ELF-1 (cell line): ENCODE results near the gene HORMAD1.
"Not testable (repeated sequence)": the region's sequence is repeated elsewhere in the genome, so short reads cannot be mapped to it uniquely, and the experiment has no call there.

Source experiments
- DNase-seq: peaks from one replicate; pipeline ENCODE4 v3.0.0-alpha.2; 2016; ENCODE audit warnings: low read depth, low spot score

The HORMAD1 gene, protein sequence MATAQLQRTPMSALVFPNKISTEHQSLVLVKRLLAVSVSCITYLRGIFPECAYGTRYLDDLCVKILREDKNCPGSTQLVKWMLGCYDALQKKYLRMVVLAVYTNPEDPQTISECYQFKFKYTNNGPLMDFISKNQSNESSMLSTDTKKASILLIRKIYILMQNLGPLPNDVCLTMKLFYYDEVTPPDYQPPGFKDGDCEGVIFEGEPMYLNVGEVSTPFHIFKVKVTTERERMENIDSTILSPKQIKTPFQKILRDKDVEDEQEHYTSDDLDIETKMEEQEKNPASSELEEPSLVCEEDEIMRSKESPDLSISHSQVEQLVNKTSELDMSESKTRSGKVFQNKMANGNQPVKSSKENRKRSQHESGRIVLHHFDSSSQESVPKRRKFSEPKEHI

DNA sequence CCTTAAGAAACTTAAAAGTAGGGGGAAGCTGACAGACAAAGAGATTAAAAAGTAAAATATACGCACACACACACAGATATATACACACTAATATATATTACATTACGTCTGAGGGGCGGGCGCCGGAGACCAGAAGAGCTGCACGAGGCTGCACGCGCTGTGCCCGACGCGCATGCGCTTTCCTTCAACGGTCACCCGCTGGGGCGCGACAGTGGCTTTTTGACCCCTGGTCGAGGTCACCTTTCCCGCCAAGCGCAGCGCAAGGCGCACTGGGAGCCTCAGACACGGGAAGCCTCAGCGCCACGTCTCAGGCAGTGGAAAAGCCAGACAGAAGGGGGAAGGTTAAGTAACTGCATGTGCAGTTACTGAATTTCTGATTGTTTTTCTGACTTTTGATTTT, at the start of gene HORMAD1:
Gene HORMAD1, minus strand, starts transcription at position 193 of the 400 bp plus-strand sequence. CDS start 1,390 bp downstream, outside the sequence.
- DNase-seq: no peak

DNA sequence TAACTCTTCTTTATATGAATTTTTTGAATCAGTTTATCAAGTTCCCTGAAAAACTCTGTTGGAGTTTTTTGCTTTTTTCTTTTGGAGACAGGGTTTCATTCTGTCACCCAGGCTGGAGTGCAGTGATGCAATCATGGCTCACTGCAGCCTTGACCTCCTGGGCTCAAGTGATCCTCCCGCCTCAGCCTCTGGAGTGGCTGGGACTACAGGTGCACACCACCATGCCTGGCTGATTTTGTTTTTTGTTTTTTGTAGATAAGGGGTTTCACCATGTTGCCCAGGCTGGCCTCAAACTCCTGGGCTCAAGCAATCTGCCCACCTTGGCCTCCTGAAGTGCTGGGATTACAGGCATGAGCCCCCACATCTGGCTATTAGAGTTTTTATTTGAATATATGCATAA, 47.0 kb upstream of the HORMAD1 start:
- DNase-seq: not testable (repeated sequence)

DNA sequence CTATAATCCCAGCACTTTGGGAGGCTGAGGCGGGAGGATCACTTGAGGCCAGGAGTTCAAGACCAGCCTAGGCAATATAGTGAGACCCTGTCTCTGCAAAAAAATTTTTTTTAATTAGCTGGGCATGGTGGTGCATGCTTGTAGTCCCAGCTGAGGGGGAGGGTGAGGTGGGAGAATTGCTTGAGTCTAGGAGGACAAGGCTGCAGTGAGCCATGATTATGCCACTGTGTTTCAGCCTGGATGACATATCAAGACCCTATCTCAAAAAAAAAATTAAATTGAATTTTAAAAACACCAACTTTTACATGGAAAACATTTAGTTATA, 45.2 kb upstream of the HORMAD1 start:
- DNase-seq: not testable (repeated sequence)

DNA sequence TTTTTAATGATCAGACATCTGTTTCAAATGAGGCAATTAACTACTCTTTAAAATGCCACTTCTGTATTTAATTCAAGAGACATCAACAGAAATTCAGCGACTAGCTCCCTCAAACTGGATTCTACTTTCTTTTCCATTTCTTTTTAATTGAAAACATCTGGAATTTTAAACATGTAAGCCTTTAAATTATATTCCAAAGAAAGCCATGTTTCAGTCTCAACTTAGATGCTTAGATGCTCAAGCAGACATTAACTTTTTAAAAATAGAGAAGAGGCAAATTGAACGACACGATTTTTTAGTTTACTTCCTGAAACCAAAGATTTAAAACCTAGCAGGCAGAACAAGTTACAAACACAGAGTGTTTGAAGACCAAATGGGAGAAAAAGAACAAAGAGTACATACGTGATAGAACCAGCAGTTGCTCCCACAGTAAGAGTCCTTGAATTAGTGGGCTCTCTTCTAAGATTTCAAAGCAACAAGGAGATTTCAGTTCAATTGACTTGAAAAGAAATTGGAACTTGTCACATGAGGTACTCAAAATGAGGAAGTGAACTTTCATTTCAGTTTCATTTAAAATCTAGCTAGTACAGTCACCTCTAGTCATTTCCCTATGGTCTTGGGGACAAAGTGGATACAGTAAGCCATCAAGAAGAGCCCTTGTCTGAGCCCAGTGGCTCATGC, 44.7 kb upstream of the HORMAD1 start, which contains the start of gene CTSS:
Gene CTSS, minus strand, starts transcription at position 483 of the 681 bp plus-strand sequence. CDS start 1,015 bp downstream, outside the sequence.
- DNase-seq: no peak

DNA sequence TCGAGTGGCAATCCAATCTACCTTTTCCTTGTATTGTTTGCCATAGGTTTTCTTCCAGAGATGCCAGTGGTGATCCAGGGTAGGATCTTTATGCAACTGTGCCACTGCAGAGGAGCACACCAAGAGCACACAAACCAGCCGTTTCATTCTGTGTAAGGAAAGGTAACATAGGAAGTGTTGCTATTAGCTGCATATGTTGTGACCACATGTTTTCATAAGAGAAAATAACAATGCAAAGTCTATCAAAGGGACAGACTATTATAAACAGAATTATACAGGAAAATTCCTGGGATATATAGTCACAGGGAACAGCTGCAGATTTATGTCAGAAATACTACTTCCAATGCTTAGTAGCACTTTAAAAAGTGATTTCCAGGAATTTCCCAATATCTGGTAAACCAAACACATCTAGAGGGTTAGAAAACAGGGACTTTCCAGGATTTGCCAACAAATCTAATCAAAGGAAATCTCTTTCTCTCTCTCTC, 44.0 kb upstream of the HORMAD1 start:
- no peak for DNase-seq

DNA sequence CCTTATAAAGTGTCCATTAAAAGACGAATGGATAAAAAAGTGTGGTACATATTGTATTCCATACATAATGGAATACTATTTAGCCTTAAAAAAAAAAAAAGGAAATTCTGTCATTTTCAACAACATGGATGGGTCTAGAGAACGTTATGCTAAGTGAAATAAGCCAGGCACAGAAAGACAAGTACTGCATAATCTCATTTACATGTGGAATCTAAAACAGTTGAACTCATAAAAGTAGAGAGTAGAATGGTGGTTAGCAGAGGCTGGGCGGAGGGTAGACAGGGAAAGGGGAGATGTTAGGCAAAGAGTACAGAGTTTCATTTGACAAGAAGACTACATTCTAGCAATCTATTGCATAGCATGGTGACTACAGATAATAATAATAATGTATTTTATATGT, 42.3 kb upstream of the HORMAD1 start:
- DNase-seq: no peak

DNA sequence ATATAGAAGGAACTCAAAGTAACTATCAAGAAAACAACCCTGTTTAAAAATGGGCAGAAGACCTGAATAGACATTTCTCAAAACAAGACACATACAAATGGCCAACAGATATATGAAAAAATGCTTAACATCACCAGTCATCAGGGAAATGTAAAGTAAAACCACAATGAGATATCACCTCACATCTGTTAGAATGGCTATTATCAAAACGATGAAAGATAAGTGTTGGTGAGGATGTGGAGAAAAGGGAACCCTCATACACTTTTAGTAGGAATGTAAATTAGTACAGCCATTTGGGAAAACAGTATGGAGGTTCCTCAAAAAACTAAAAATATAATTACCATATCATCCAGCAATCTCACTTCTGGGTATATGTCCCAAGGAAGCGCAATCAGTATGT, 41.9 kb upstream of the HORMAD1 start:
- DNase-seq: no peak

DNA sequence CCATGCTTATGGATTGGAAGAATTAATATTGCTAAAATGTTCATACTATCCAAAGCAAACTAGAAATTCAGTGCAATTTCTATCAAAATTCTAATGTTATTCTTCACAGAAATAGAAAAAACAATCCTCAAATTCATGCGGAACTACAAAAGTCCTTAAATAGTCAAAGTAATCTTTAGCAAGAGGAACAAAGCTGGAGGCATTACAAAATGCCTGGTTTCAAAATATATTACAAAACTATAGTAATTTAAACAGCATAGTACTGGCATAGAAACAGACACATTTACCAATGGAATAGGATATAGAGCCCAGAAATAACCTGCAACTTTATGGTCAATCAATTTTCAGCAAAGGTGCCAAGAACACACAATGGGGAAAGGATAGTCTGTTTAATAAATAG, 41.1 kb upstream of the HORMAD1 start:
- DNase-seq: no peak

DNA sequence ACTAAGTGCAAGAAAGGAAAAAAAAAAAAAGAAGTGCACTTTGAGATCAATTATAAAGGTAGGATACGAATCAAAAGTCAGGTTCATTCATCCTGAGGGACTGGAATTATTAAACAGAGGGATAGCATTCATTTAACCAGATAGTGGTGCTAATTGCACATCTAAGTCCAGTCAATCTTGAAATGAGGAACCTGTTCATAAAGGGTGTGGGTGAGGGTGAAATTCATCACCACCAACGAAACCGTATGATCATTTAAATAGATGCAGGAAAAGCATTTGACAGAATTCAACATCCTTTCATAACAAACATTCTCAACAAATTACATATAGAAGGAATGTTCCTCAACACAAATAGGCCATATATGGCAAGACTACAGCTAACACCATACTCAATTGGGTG, 39.3 kb upstream of the HORMAD1 start:
- no peak for DNase-seq

DNA sequence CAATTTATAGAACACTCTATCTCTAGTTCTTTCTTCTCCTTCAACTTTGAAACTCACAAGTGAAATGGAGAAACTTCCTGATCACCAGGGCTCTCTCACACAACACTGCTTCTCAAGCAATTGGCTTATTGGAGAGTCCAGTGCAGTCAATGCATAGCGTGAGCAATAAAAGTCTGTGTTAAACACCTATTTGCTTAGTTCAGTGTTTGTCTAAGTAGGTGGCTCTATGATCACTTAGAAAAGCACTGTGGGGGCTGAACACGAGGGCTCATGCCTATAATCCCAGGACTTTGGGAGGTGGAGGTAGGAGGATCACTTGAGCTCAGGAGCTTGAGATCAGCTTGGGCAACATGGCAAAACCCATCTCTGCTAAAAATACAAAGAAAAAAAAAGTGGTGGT, 32.7 kb upstream of the HORMAD1 start:
- DNase-seq: no peak

DNA sequence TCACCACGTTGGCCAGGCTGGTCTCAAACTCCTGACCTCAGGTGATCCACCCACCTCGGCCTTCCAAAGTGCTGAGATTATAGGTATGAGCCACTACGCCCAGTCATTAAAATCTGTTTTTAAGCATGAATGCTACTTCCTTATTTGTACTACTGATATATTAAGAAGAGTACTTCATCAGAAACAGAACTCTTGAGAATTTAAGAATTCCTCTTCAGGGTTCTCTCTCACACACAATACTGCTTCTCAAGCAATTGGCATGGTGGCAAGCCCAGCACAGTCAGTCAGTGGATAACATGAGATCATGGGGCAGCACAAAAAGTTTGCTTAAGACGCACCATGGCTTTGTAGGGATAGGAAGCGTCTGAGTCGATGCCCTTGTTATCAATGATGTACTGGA, 30.7 kb upstream of the HORMAD1 start:
- DNase-seq: no peak

DNA sequence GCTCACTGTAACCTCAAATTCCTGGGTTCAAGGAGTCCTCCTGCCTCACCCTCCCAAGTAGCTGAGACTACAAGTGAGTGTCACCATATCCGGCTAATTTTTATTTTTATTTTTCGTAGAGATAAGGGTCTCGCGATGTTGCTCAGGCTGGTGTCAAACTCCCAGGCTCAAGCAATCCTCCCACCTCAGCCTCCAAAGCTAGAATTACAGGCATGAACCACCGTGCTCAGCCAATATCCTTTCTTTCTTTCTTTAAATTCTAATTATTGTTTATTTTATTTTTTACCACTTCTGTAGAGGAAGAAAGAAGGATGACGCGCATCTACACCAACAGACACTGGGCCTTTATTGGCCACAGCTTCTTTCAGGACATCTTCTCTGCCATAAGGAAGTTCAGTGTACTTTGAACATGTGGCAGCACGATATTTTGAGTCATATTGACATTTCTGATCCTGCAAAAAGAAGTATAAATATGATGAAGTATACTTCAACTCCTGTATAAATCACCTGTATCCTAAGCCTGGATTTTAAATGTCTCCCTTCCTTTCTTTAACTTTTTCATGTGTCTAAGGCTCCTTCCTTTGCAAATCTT, 29.1 kb upstream of the HORMAD1 start:
- DNase-seq: no peak

DNA sequence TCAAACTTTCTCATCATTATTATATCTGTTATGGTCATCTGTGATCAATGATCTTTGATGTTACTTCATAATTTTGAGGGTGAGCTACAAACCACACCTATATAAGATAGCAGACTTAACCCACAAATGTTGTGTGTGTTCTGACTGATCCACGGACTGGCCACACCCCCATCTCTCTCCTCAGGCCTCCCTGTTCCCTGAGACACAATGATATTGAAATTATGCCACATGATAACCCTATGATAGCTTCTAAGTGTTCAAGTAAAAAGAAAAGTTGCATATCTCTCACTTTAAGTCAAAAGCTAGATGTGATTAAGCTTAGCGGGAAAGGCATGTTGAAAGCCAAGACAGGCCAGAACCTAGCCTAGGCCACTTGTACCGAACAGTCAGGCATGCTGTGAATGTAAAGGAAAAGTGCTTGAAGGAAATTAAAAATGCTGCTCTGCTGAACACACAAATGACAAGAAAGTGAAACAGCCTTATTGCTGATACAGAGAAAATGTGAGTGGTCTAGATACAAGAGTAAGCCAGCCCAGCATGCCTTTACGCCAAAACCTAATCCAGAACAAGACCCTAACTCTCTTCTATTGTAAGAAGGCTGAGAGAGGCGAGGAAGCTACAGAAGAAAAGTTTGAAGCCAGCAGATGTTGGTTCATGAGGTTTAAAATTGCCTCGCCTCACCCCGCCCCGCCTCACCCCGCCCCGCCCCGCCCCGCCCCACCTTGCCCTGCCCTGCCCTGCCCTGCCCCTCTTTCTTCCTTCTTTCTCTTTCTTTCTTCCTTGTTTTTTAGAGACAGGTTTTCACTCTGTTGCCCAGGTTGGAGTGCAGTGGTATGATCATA, 28.4 kb upstream of the HORMAD1 start:
- no peak for DNase-seq

DNA sequence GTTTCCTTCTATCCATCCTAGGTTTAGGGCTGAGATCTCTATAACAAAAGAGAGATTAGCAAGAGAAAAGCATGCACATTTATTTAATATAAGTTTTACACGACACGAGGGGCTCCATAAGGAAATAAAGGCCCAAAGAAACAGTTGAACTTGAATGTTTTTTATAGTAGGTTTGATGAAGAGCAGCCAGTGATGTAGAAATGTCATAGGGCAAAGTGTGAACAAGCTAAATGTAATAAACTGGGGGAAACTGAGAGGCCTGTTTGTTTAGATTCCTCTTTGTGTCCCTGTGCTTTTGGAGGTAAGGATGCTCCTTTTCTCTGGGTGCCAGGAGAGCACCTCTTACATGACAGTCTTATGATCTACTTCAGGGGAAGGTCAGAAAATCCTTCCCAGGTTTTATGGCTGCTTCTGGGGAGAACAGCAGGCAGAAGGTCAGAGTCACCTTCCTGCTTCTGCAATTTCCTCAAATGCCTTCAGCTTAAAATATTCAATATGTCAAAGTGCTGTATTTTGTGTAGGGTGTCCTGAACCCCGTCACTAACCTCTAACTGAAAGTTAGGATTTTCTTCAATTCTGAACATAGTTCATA, 9.5 kb upstream of the HORMAD1 start:
- DNase-seq: no peak

DNA sequence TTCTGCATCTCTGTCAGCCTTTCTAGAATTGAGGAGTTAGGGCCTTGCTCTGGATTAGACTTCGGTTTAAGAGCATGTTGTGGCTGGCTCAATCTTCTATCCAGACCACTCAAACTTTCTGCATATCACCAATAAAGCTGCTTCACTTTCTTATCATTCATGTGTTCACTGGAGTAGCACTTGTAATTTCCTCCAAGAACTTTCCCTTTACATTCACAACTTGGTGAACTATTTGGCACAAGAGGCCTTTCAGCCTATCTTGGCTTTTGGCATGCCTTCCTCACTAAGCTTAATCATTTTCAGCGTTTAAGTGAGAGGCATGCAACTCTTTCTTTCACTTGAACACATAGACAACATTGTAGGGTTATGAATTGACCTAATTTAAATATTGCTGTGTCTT, 3.6 kb upstream of the HORMAD1 start:
- DNase-seq: no peak

DNA sequence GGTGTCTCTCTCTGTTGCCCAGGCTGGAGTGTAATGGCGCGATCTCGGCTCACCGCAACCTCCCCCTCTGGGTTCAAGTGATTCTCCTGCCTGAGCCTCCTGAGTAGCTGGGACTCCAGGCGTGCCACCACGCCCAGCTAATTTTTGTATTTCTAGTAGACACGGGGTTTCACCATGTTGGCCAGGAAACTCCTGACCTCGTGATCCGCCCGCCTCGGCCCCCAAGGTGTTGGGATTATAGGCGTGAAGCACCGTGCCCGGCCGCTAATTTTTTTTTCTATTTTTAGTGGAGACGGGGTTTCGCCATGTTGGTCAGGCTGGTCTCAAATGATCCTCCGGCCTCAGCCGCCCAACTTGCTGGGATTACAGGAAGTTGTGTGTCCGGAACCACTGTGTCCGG, 597 bp downstream of the HORMAD1 start:
- DNase-seq: no peak

DNA sequence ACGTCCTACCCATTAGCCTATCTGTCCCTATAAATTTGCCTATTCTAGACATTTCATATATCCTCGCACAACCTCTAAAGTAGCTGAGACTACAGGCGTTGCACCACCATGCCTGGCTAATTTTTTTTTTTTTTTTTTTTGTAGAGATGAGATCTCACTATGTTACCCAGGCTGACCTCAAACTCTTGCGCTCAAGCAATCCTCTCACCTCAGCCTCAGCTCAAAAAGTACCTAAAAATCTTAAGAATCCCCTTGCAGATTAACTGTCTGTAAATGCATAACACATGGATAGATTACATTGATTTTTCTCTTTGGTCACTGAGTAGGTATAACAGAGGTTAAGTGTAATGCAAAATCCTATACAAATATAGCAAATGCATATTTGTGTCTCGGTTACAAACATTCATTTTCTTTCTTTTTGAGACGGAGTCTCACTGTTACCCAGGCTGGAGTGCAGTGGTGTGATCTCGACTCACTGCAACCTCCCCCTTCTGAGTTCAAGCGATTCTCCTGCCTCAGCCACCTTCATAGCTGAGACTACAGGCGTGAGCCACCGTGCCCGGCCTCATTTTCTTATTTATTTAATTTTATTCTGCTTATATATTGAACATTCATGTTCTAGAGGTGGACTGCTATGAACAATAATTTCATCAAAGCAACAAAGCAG, 2.3 kb downstream of the HORMAD1 start:
- no peak for DNase-seq

DNA sequence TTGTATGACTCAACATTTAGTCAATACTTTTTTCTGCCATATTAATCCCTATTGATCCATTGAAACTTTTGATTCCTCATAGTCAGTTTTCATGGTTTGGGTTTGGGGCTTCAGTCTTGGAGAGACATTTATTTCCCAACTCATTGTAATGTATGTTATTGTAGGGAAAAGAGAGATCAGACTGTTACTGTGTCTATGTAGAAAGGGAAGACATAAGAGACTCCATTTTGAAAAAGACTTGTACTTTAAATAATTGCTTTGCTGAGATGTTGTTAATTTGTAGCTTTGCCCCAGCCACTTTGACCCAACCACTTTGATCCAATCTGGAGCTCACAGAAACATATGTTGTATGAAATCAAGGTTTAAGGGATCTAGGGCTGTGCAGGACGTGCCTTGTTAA, 11.7 kb downstream of the HORMAD1 start:
- DNase-seq: not testable (repeated sequence)

DNA sequence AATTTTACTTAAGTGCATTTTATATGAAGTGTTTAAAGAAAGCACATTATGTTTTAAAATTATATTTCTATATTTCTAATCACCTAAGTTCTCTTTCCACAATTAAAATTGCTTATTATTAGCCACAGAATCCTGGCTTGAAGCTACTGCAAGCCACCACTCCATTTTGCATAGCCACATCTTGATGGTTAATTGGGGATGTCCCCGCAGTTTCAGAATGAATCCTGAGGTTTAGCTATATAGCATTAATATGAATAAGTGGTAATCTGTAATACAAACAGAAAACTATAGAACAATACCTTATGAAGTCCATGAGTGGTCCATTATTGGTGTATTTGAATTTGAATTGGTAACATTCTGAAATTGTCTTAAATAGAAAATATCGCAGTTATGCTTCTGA, 12.1 kb downstream of the HORMAD1 start:
- DNase-seq: no peak

DNA sequence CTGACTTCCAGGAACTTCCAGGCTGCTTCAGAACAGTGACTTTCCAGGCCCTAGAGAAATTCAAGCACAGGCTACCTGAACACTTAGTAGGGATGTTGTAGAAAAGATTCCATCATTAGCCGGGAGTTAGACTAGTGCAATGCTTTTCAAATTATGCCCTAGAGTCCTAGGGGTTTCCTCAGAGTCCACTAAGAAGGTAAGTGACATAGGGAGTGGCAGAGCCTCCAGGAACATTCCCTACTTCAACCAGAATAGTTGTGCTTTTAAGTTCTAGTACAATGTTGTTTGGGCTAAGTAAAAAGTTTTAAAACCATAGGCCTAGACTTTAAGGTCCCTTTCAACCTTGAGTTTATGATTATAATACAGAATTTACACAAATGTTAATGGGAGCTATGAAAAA, 14.6 kb downstream of the HORMAD1 start:
- DNase-seq: no peak

DNA sequence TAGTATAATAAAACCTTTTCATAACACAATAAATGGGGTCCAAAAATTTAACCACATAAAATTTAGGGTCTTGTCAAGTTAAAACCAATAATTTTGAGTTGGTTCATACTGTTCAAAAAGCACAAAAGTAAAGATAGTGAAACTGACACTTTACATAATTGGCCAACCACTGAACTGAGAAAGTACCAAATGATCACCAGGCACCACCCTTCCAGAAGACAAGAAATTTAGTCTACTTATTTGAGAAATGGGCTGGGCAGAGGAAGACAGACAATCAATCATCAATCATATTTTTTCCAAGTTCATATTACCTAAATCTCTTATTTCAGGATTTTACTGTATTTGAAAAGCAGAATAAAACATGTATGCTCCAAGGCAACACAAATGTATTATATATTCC, 17.3 kb downstream of the HORMAD1 start:
- DNase-seq: no peak
